DND-41 (cell line): ENCODE data around the gene DOCK6.

Source experiments
- ATAC-seq: fragments of 200-7000 bp; cut with Tn5 transposase; 3 replicates; pipeline ENCODE4 v1.9.1; 2021; ENCODE audit warnings: low read depth; ENCODE audit not compliant: insufficient read depth
- DNase-seq: peaks from one replicate; pipeline ENCODE4 v3.0.0-alpha.2; 2020
- H2AFZ ChIP-seq: 2 replicates; pipeline ENCODE4 v1.6.0; 2012; ENCODE audit warnings: low read depth, low read length
- H3K27ac ChIP-seq: 2 replicates; pipeline ENCODE4 v1.5.1; 2012; ENCODE audit warnings: low read length, inconsistent platforms
- H3K27me3 ChIP-seq: fragments of 200-600 bp; sonication (generic); 2 replicates; pipeline ENCODE4 v1.6.0; 2012; ENCODE audit warnings: low read length, mild to moderate bottlenecking, inconsistent platforms; ENCODE audit not compliant: insufficient read depth, poor library complexity
- H3K36me3 ChIP-seq: 2 replicates; pipeline ENCODE4 v1.5.1; 2012; ENCODE audit warnings: low read length, inconsistent platforms; ENCODE audit not compliant: insufficient read depth
- H3K4me1 ChIP-seq: 2 replicates; pipeline ENCODE4 v1.5.1; 2012; ENCODE audit warnings: mild to moderate bottlenecking, low read length; ENCODE audit not compliant: insufficient read depth
- H3K4me2 ChIP-seq: 2 replicates; pipeline ENCODE4 v1.6.0; 2012; ENCODE audit warnings: mild to moderate bottlenecking, moderate library complexity, low read length, inconsistent platforms; ENCODE audit not compliant: insufficient read depth
- H3K4me3 ChIP-seq, 2 experiments: fragments of 200-600 bp in 1 of 2; shearing (Covaris generic) in 1 of 2; 2 replicates each; pipeline ENCODE4 v1.5.1; 2012 to 2016; ENCODE audit warnings: inconsistent platforms in 2 of 2, low read length in 2 of 2, mild to moderate bottlenecking in 2 of 2, low read depth in 1 of 2, moderate library complexity in 1 of 2
- H3K79me2 ChIP-seq: 2 replicates; pipeline ENCODE4 v1.6.0; 2012; ENCODE audit warnings: low read length, inconsistent platforms; ENCODE audit not compliant: insufficient read depth
- H3K9ac ChIP-seq: 2 replicates; pipeline ENCODE4 v1.6.0; 2012; ENCODE audit warnings: low read depth, mild to moderate bottlenecking, inconsistent platforms, low read length, moderate library complexity
- H3K9me3 ChIP-seq: 2 replicates; pipeline ENCODE4 v1.5.1; 2012; ENCODE audit warnings: low read length, moderate library complexity, mild to moderate bottlenecking, inconsistent platforms; ENCODE audit not compliant: insufficient read depth, severe bottlenecking
- H4K20me1 ChIP-seq: 2 replicates; pipeline ENCODE4 v1.6.0; 2012; ENCODE audit warnings: low read length; ENCODE audit not compliant: insufficient read depth
- CTCF ChIP-seq: IDR thresholded peaks from 2 replicates; pipeline ENCODE4 v1.5.1; 2012; ENCODE audit warnings: borderline replicate concordance, low read length, moderate library complexity, mild to moderate bottlenecking; ENCODE audit not compliant: poor library complexity, severe bottlenecking; ENCODE audit errors: extremely low read depth
- EZH2 ChIP-seq: IDR thresholded peaks from 3 replicates; pipeline ENCODE4 v1.6.1; 2012; ENCODE audit warnings: borderline replicate concordance, low read depth, mild to moderate bottlenecking, moderate library complexity, low read length, inconsistent platforms; ENCODE audit not compliant: severe bottlenecking

Gene DOCK6

GRCh38 chr19:11252665-11253355, 9.5 kb downstream of the DOCK6 start:
- Histone ChIP-seq H3K36me3 (no peaks in the 10 kb centered on the region), H3K4me1 (no peaks in the 10 kb centered on the region), H3K27ac (no peak overlapping the region), H3K79me2 (no peaks in the 10 kb centered on the region), H3K9me3 (no peaks in the 10 kb centered on the region), H4K20me1 (no peaks in the 10 kb centered on the region), H3K27me3 (no peaks in the 10 kb centered on the region), H2AFZ (no peak overlapping the region), H3K9ac (no peak overlapping the region), H3K4me3 (no peak overlapping the region), H3K4me2 (no peak overlapping the region)
- DNase-seq (no peak), ATAC-seq (no peak)
- TF ChIP-seq EZH2 (no peak), CTCF (no peak)

GRCh38 chr19:11251650-11252314, 10.5 kb downstream of the DOCK6 start:
- DNase-seq (no peak), ATAC-seq (no peak)
- Histone ChIP-seq H3K4me3 (no peak overlapping the region), H4K20me1 (no peaks in the 10 kb centered on the region), H3K36me3 (no peaks in the 10 kb centered on the region), H3K9ac (no peak overlapping the region), H3K27me3 (no peaks in the 10 kb centered on the region), H3K79me2 (no peaks in the 10 kb centered on the region), H3K9me3 (no peaks in the 10 kb centered on the region), H2AFZ (no peak overlapping the region), H3K4me1 (no peaks in the 10 kb centered on the region), H3K27ac (no peak overlapping the region), H3K4me2 (no peak overlapping the region)
- TF ChIP-seq EZH2 (no peak), CTCF (no peak)

GRCh38 chr19:11251217-11251616, 11.1 kb downstream of the DOCK6 start:
- Histone ChIP-seq H3K27me3 (no peaks in the 10 kb centered on the region), H3K4me2 (no peak overlapping the region), H4K20me1 (no peaks in the 10 kb centered on the region), H3K4me1 (no peaks in the 10 kb centered on the region), H3K36me3 (no peaks in the 10 kb centered on the region), H3K9me3 (no peaks in the 10 kb centered on the region), H3K9ac (no peak overlapping the region), H3K4me3 (no peak overlapping the region), H2AFZ (no peak overlapping the region), H3K27ac (no peak overlapping the region), H3K79me2 (no peaks in the 10 kb centered on the region)
- no peak for DNase-seq
- ATAC-seq = no peak
- TF ChIP-seq CTCF (no peak), EZH2 (no peak)
